Lung (tissue), 12 donors: Measurements from ENCODE around the gene RARG. TPM values are rescaled to one million over a fixed set of nuclear protein-coding genes. Genes with fewer than 3 reads are reported as not detected.

Experiments used
- ATAC-seq: fragments of 200-7000 bp; cut with Tn5 transposase; one replicate; pipeline ENCODE4 v1.9.1; 2020; ENCODE audit warnings: moderate number of reproducible peaks; ENCODE audit not compliant: insufficient read depth, low FRiP score
- DNase-seq, 3 donors: peaks; one replicate each; pipeline ENCODE4 v3.0.0-alpha.2; 2013 to 2017
- H3K27ac ChIP-seq, 2 donors: one replicate each; pipeline ENCODE4 v1.5.1; 2013; ENCODE audit warnings: mild to moderate bottlenecking in 2 of 2, moderate library complexity in 2 of 2, control low read depth in 1 of 2, inconsistent platforms in 1 of 2, low read depth in 1 of 2, low read length in 1 of 2
- H3K27me3 ChIP-seq, 3 donors: one replicate each; pipeline ENCODE4 v1.5.1; 2013; ENCODE audit warnings: low read length in 2 of 3; ENCODE audit not compliant: control insufficient read depth in 3 of 3, insufficient read depth in 3 of 3
- H3K36me3 ChIP-seq, 4 donors: one replicate each; pipeline ENCODE4 v1.5.1; 2013; ENCODE audit warnings: low read length in 4 of 4, mild to moderate bottlenecking in 1 of 4, moderate library complexity in 1 of 4; ENCODE audit not compliant: control insufficient read depth in 4 of 4, insufficient read depth in 4 of 4
- H3K4me1 ChIP-seq, 5 donors: one replicate each; pipeline ENCODE4 v1.5.1; 2013; ENCODE audit warnings: low read length in 5 of 5, mild to moderate bottlenecking in 2 of 5, moderate library complexity in 1 of 5; ENCODE audit not compliant: control insufficient read depth in 5 of 5, insufficient read depth in 5 of 5
- H3K4me3 ChIP-seq: one replicate; pipeline ENCODE4 v1.5.1; 2013; ENCODE audit warnings: mild to moderate bottlenecking, control low read depth, moderate library complexity
- H3K9ac ChIP-seq, 2 donors: one replicate each; pipeline ENCODE4 v1.5.1; 2013; ENCODE audit warnings: low read length in 2 of 2, control low read depth in 1 of 2; ENCODE audit not compliant: insufficient read depth in 1 of 2
- H3K9me3 ChIP-seq, 4 donors: one replicate each; pipeline ENCODE4 v1.5.1; 2013; ENCODE audit warnings: low read length in 3 of 4, mild to moderate bottlenecking in 1 of 4, moderate library complexity in 1 of 4; ENCODE audit not compliant: control insufficient read depth in 4 of 4, insufficient read depth in 3 of 4
- CTCF ChIP-seq: IDR thresholded peaks from 2 replicates; pipeline ENCODE4 v1.5.1; 2012; ENCODE audit warnings: mild to moderate bottlenecking; ENCODE audit errors: control extremely low read depth, extremely low read depth
- WGBS, 2 donors: extraction: QIAGEN DNeasy Blood & Tissue Kit; methylation state at CpG; one replicate each; pipeline ENCODE4 v1.1.7; 2013; 5-methylcytosine and 5-hydroxymethylcytosine counted together
- polyA plus RNA-seq, 2 donors: library from polyadenylated mRNA; stranded (reverse); fragments of 200-250 nt; gene quantifications; one replicate each; pipeline ENCODE4 v1.2.1, GENCODE V29; 2013
- total RNA-seq, 2 donors: library from RNA; depleted of rRNA in 1 of 2; stranded (reverse); fragments of >200 nt in 1 of 2; gene quantifications; one replicate each; pipeline ENCODE4 v1.2.1, GENCODE V29; 2014 to 2021
- donor health status: control.
- donor health status: control.
- donor health status: Bipolar disorder and iron deficiency.
- donor health status: healthy.
- donor health status: DM: yes; HTN: yes; CAD: no.

Gene RARG
- total and polyA plus RNA-seq, 4 donors, result 12.0 to 29.7 (median 21.0) TPM

GRCh38 chr12:53219292-53219955 lies 12.6 kb downstream of the RARG start:
- H3K27me3 ChIP-seq, result no peaks in the 10 kb centered on the region
- peaks cover 0 to 64% (median 43%) of the 10 kb centered on the region in 5 donors for H3K4me1 ChIP-seq
- H3K9me3 ChIP-seq, result no peaks in the 10 kb centered on the region
- DNase-seq (peak; percentile 31 to 57 (median 50)), ATAC-seq (no peak)
- peak overlapping the region; percentile 62 to 91 for H3K27ac ChIP-seq
- 3 to 16% methylated on average over 27 of the region's 27 CpGs for WGBS, 2 donors
- no peak for TF ChIP-seq CTCF
- H3K36me3 ChIP-seq, result peaks cover 0 to 6% (median 3%) of the 10 kb centered on the region in 4 donors
- peak overlapping the region in 1 of 2 donors; percentile 44 for H3K9ac ChIP-seq
- H3K4me3 ChIP-seq, result peak overlapping the region; percentile 60

GRCh38 chr12:53218551-53219291 lies 13.3 kb downstream of the RARG start:
- Histone ChIP-seq H3K27ac (peak overlapping the region; percentile 62 to 91), H3K27me3 (no peaks in the 10 kb centered on the region), H3K9ac (peak overlapping the region in 1 of 2 donors; percentile 44), H3K4me3 (peak overlapping the region; percentile 60), H3K36me3 (peaks cover 0 to 10% (median 6%) of the 10 kb centered on the region in 4 donors), H3K4me1 (peaks cover 0 to 57% (median 37%) of the 10 kb centered on the region in 5 donors), H3K9me3 (no peaks in the 10 kb centered on the region)
- no peak for TF ChIP-seq CTCF
- DNase-seq (peak in 2 of 3 donors; percentile 50 to 79), ATAC-seq (no peak)
- WGBS, 2 donors, result 39 to 70% methylated on average over 30 of the region's 30 CpGs

GRCh38 chr12:53217931-53218307 lies 14.1 kb downstream of the RARG start:
- WGBS, 2 donors, result 46 to 79% methylated on average over 3 of the region's 3 CpGs
- Histone ChIP-seq H3K27ac (peak overlapping the region in 1 of 2 donors; percentile 75), H3K9me3 (no peaks in the 10 kb centered on the region), H3K9ac (peak overlapping the region in 1 of 2 donors; percentile 83), H3K4me3 (no peak overlapping the region), H3K36me3 (peaks cover 0 to 17% (median 9%) of the 10 kb centered on the region in 4 donors), H3K4me1 (peaks cover 0 to 49% (median 31%) of the 10 kb centered on the region in 5 donors), H3K27me3 (no peaks in the 10 kb centered on the region)
- DNase-seq (no peak), ATAC-seq (no peak)
- no peak for TF ChIP-seq CTCF
